MCF 10A (cell line): Measurements from ENCODE around the gene DGKA. TPM values are rescaled to one million over a fixed set of nuclear protein-coding genes. Genes with fewer than 3 reads are reported as not detected.
A peak's percentile ranks its signal among the peaks of the same experiment; 100 is the strongest.
"Not testable (repeated sequence)": the region's sequence is repeated elsewhere in the genome, so short reads cannot be mapped to it uniquely, and the experiment has no call there.

Experiments used
- BruUV-seq: library from RNA; stranded (reverse); fragments of 400-500 nt; replicated peaks from 2 replicates; lab custom pipeline; 2021; lab: Mats Ljungman, UMichigan
- CTCF ChIA-PET: fragments of 300-600 bp; sonication (Branson Sonifier 250); formaldehyde crosslinking; extraction: SDS; loops from one replicate; lab custom pipeline; 2021; ENCODE audit warnings: antibody characterized with exemption, inconsistent platforms; lab: Yijun Ruan, JAX
- POLR2A ChIA-PET: fragments of 300-600, 350-650 bp; sonication (Branson Sonifier 250); formaldehyde crosslinking; extraction: SDS; loops from one replicate; lab custom pipeline; 2020; ENCODE audit warnings: antibody characterized with exemption, inconsistent platforms; lab: Yijun Ruan, JAX
- DNase-seq: peaks from one replicate; pipeline ENCODE4 v3.0.0-alpha.2; 2018; ENCODE audit not compliant: unreplicated experiment
- H3K27ac Mint-ChIP-seq: one replicate; pipeline ENCODE4 v1.8.0; 2022; ENCODE audit warnings: mild to moderate bottlenecking, low read depth, mixed read lengths; ENCODE audit not compliant: unreplicated experiment
- H3K27me3 Mint-ChIP-seq: one replicate; pipeline ENCODE4 v1.8.0; 2022; ENCODE audit warnings: mixed read lengths; ENCODE audit not compliant: insufficient read depth, unreplicated experiment
- H3K36me3 Mint-ChIP-seq: one replicate; pipeline ENCODE4 v1.8.0; 2022; ENCODE audit warnings: mild to moderate bottlenecking, moderate library complexity, mixed read lengths; ENCODE audit not compliant: insufficient read depth, unreplicated experiment
- H3K4me1 Mint-ChIP-seq: one replicate; pipeline ENCODE4 v1.8.0; 2022; ENCODE audit warnings: mixed read lengths; ENCODE audit not compliant: insufficient read depth, unreplicated experiment
- H3K4me3 Mint-ChIP-seq: one replicate; pipeline ENCODE4 v1.8.0; 2022; ENCODE audit warnings: mild to moderate bottlenecking, moderate library complexity, mixed read lengths; ENCODE audit not compliant: unreplicated experiment
- H3K9me3 Mint-ChIP-seq: one replicate; pipeline ENCODE4 v1.8.0; 2022; ENCODE audit warnings: mixed read lengths; ENCODE audit not compliant: unreplicated experiment
- intact Hi-C: fragments of 100-400 bp; cut with micrococcal nuclease; formaldehyde crosslinking; loops from 2 replicates; pipeline ENCODE4 v1.14.1; 2022
- total RNA-seq: library from RNA; stranded (reverse); gene quantifications from 2 replicates; pipeline ENCODE4 v1.2.3, GENCODE V29; 2022
- TF ChIP-seq, protein P1 (sequence below): fragments of 200-600 bp; IDR thresholded peaks from one replicate; pipeline ENCODE4 v1.8.0; 2022; ENCODE audit warnings: antibody characterized with exemption, mild to moderate bottlenecking; ENCODE audit not compliant: unreplicated experiment

Gene DGKA
- total RNA-seq, 1 experiment from 2014 or later: 236 TPM

DNA sequence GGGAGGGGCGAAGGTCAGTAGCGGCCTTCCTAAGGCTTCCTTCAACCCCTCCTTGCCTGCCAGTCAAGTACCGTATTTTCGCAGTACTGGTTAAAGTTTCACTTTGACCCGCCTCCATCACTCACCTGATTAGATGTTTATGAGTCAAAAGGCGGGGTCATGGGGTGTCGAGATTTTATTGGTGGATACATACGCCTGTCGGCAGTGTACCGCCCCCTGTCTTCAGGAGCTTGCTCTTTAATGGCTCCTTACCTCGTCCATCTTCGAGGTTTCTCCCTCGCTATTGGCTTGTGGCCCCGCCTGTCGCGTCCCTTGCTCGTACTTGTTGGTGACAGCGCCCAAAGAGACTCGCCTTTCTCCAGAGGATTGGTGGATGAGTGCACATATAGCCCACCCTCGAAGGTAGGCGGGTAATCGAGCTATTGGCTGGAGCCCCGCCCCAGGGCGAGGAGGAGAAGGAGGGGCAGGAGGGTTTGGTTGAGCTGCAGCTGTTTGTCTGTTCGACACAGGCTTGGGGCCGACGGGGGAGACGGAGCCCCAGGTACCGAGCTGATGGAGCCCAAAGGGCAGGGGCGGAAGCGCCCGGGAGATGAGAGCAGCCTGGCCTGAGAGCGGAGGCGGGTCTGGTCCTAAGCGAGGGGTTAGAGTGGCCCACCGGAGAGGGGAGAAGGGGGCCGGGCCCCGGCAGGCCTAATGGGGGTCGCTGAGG lies 42.8 kb downstream of the DGKA start, which contains the start of gene RAB5B:
Gene RAB5B (plus strand): TSS at position 480 of the 709 bp plus-strand sequence. CDS start 12,883 bp downstream, outside the sequence.
- Mint-ChIP-seq H3K27me3 (no peaks in the 10 kb centered on the region), H3K9me3 (no peaks in the 10 kb centered on the region)

DNA sequence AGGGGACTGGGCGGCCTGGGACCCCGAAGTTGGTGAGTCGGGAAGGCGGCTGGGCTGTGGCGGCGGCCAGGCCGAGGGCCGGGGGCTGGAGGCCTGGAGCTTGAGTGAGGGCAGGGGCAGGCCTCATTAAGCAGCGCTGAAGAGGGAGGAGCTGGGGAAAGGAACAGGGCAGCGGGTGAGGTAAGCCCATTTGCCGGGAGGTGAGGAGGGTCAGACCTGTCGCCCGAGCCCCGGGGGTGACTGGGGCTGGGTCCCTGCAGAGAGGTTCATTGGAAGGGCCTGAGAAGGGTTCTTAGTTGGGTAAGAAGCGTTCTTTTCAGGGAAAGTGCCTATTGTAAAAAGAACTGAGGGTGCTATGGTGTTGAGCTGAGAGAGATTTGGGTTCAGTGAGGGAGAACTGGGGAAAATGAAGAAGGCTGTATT lies 43.4 kb downstream of the DGKA start:
- Mint-ChIP-seq H3K4me3 (no peak overlapping the region), H3K27me3 (no peaks in the 10 kb centered on the region), H3K9me3 (no peaks in the 10 kb centered on the region), H3K4me1 (peaks cover 25% of the 10 kb centered on the region), H3K36me3 (peaks cover 28% of the 10 kb centered on the region), H3K27ac (no peak overlapping the region)
- ChIA-PET POLR2A (interaction anchor here (0.6 to 3.6 kb wide), 41 partner anchors 8 to 325 kb away, joined by 3 to 140 read pairs (median 7); partner anchors contain the start of genes CD63, DGKA, DNAJC14 and ESYT1), CTCF (interaction anchor here (0.6 to 2.3 kb wide), 13 partner anchors 8 to 1556 kb away, joined by 3 to 14 read pairs (median 3); partner anchors contain the start of genes DGKA and SUOX)
- no TSS peak for BruUV-seq
- intact Hi-C loops: no loop called here
- DNase-seq: peak; percentile 47
- TF ChIP-seq, protein P1, sequence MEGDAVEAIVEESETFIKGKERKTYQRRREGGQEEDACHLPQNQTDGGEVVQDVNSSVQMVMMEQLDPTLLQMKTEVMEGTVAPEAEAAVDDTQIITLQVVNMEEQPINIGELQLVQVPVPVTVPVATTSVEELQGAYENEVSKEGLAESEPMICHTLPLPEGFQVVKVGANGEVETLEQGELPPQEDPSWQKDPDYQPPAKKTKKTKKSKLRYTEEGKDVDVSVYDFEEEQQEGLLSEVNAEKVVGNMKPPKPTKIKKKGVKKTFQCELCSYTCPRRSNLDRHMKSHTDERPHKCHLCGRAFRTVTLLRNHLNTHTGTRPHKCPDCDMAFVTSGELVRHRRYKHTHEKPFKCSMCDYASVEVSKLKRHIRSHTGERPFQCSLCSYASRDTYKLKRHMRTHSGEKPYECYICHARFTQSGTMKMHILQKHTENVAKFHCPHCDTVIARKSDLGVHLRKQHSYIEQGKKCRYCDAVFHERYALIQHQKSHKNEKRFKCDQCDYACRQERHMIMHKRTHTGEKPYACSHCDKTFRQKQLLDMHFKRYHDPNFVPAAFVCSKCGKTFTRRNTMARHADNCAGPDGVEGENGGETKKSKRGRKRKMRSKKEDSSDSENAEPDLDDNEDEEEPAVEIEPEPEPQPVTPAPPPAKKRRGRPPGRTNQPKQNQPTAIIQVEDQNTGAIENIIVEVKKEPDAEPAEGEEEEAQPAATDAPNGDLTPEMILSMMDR: no peak

More for the DNA sequence above, 42.8 kb downstream of the DGKA start, which contains the start of gene RAB5B:
- CTCF ChIA-PET: interaction anchor here (0.6 to 2.3 kb wide), 10 partner anchors 9 to 445 kb away, joined by 3 to 14 read pairs (median 4); partner anchors contain the start of gene DGKA
- H3K4me3 Mint-ChIP-seq: no peak within 1 kb of the TSS
- peaks cover 25% of the 10 kb centered on the region for H3K4me1 Mint-ChIP-seq
- BruUV-seq: no TSS peak
- DNase-seq: peak; percentile 100
- intact Hi-C loops: loop anchor here (1.0 to 2.0 kb wide), 2 partner anchors 17 to 41 kb away; no protein-coding TSS in a partner anchor
- H3K36me3 Mint-ChIP-seq: peaks cover 28% of the 10 kb centered on the region
- POLR2A ChIA-PET: interaction anchor here (0.6 to 3.6 kb wide), 48 partner anchors 8 to 1593 kb away, joined by 3 to 140 read pairs (median 5); partner anchors contain the start of genes CD63, DGKA, DNAJC14 and ESYT1
- TF ChIP-seq, protein P1: no peak
- H3K27ac Mint-ChIP-seq: no peak within 1 kb of the TSS

DNA sequence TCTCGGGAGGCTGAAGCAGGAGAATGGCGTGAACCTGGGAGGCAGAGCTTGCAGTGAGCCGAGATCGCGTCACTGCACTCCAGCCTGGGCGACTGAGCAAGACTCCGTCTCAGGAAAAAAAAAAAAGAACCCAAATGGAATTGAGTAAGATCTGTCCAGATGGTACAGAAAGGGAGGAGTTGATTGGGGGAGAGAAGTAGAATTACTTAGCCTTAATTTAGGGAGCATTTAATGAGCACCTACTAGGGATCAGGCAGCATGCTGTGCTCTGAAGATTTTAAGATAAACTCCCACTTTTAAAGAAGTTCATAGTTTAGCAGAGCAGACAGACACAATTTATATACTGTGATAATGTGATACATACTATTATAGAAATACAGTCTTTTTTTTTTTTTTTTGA lies 47.4 kb downstream of the DGKA start:
- H3K4me3 Mint-ChIP-seq: no peak overlapping the region
- DNase-seq: no peak
- POLR2A ChIA-PET: interaction anchor here (1.2 kb wide), 1 partner anchor 9 kb away, joined by 4 read pairs; no protein-coding TSS in a partner anchor
- CTCF ChIA-PET: interaction anchor here (0.8 to 1.0 kb wide), 2 partner anchors 11 to 52 kb away, joined by 3 read pairs; no protein-coding TSS in a partner anchor
- TF ChIP-seq, protein P1: no peak
- H3K9me3 Mint-ChIP-seq: no peaks in the 10 kb centered on the region
- H3K36me3 Mint-ChIP-seq: peaks cover 45% of the 10 kb centered on the region
- peaks cover 12% of the 10 kb centered on the region for H3K4me1 Mint-ChIP-seq
- no peaks in the 10 kb centered on the region for H3K27me3 Mint-ChIP-seq
- H3K27ac Mint-ChIP-seq: no peak overlapping the region
- intact Hi-C loops: no loop called here
- BruUV-seq: no TSS peak

DNA sequence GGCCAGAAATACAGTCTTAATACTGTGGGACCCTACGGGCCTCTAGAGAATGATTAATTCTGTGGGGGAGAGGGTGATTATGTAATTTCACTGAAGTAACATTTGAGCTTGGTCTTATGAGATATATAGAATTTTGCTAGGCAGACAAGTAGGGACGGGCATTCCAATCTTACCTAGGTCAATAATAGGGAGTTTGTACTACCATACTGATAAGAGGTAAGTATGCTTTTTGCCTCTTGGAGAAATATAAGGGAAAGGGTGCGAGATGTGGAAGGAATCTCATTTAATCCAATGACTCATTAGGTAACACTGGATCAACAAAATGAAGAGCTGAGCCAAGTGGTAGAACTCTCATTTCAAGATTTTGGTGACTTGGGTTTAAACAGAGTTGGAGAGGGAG lies 48.1 kb downstream of the DGKA start:
- H3K4me3 Mint-ChIP-seq: no peak overlapping the region
- no peak overlapping the region for H3K27ac Mint-ChIP-seq
- POLR2A ChIA-PET: interaction anchor here (1.2 kb wide), 1 partner anchor 9 kb away, joined by 4 read pairs; no protein-coding TSS in a partner anchor
- no peaks in the 10 kb centered on the region for H3K27me3 Mint-ChIP-seq
- DNase-seq: no peak
- TF ChIP-seq, protein P1: no peak
- H3K4me1 Mint-ChIP-seq: peaks cover 12% of the 10 kb centered on the region
- peaks cover 52% of the 10 kb centered on the region for H3K36me3 Mint-ChIP-seq
- intact Hi-C loops: no loop called here
- no TSS peak for BruUV-seq
- CTCF ChIA-PET: interaction anchor here (0.6 to 0.8 kb wide), 4 partner anchors 10 to 241 kb away, joined by 3 to 5 read pairs (median 3); no protein-coding TSS in a partner anchor
- no peaks in the 10 kb centered on the region for H3K9me3 Mint-ChIP-seq

DNA sequence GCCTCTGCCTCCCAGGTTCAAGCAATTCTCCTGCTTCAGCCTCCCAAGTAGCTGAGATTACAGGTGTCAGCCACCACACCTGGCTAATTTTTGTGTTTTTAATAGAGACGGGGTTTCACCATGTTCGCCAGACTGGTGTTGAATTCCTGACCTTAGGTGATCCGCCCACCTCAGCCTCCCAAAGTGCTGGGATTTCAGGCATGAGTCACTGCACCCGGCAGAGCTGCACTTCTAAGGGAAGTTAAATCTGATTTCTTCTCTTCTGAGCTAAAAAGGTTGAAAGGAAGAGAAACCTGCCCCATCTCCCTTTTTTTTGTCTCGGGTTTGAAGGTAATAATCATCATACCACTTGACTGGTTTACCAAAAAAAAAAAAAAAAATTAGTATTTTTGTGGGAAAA lies 50.9 kb downstream of the DGKA start:
- H3K4me1 Mint-ChIP-seq, intact Hi-C loops, BruUV-seq, H3K4me3 Mint-ChIP-seq, H3K9me3 Mint-ChIP-seq, H3K27me3 Mint-ChIP-seq: not testable (repeated sequence)
- peak overlapping the region; percentile 27 for H3K27ac Mint-ChIP-seq
- peaks cover 62% of the 10 kb centered on the region for H3K36me3 Mint-ChIP-seq
- peak; percentile 53 for DNase-seq
- CTCF ChIA-PET: interaction anchor here (0.6 to 7.0 kb wide), 10 partner anchors 8 to 164 kb away, joined by 3 to 80 read pairs (median 3); partner anchors contain the start of genes ORMDL2, RAB5B, SARNP and SUOX
- POLR2A ChIA-PET: interaction anchor here (0.6 to 2.9 kb wide), 6 partner anchors 8 to 185 kb away, joined by 4 to 36 read pairs (median 6); partner anchors contain the start of genes RAB5B and SUOX
